ENCODE results near the gene DTYMK. TPM values are rescaled to one million over a fixed set of nuclear protein-coding genes. Genes with fewer than 3 reads are reported as not detected.

DTYMK gene
- total and polyA plus RNA-seq, 2 of the 4 experiments (the other 2 are of a cell fraction): 31.7 to 50.1 TPM

GRCh38 chr2:241636182-241637017, 50.2 kb downstream of the DTYMK start:
- H2BK5ac ChIP-seq (ENCODE audit: low read depth, low read length, poor library complexity, severe bottlenecking): peak overlapping the region; percentile 72
- no peak overlapping the region for H4K5ac ChIP-seq (ENCODE audit: low read depth, low read length)
- no TSS peak for BruUV-seq (replicated peaks)
- no peaks in the 10 kb centered on the region for H3K9me3 ChIP-seq (ENCODE audit: control insufficient read depth, insufficient read depth, low read length)
- peak overlapping the region; percentile 11 for H3K4ac ChIP-seq (ENCODE audit: low read depth, low read length)
- CTCF ChIA-PET: no interaction called here
- intact Hi-C loops (cut with micrococcal nuclease) (loop anchor here (5.0 kb wide), 2 partner anchors 129 to 279 kb away; partner anchors contain the start of genes FARP2 and STK25), dilution Hi-C loops (cut with HindIII; ENCODE audit: low sequenced_read_pairs, unreplicated experiment) (no loop called here), in situ Hi-C loops (cut with MboI; ENCODE audit: low sequenced_read_pairs) (no loop called here)
- TF ChIP-seq USF2 (IDR thresholded peaks at IDR 0.05; ENCODE audit: low read depth, low read length) (peak; percentile 7; the same call in 1 of the 2 replicates), FOS (IDR thresholded peaks at IDR 0.05; ENCODE audit: low read depth, low read length) (no peak), POLR2A (IDR thresholded peaks at IDR 0.05; ENCODE audit: low read depth, low read length) (no peak; the same call in 1 of the 2 replicates), MXI1 (IDR thresholded peaks at IDR 0.05; ENCODE audit: borderline replicate concordance, low read depth, low read length) (peak; percentile 74; the same call in 1 of the 2 replicates)
- H2AFZ ChIP-seq (replicated peaks; ENCODE audit: low read length, poor library complexity): peak overlapping the region; percentile 93
- peak overlapping the region in 1 of 2 experiments; percentile 62; a peak in 2 of 4 replicates for H4K8ac ChIP-seq (ENCODE audit: low read depth in 2 of 2, low read length in 2 of 2)
- WGBS, 2 experiments (ENCODE audit: extremely low coverage in 2 of 2, insufficient read length in 1 of 2): 0% methylated on average over 72 of the region's 97 CpGs; no CpG with 5 or more reads in 1 of the 2 experiments
- POLR2A ChIA-PET (ENCODE audit: unreplicated experiment): no interaction called here
- H2AK9ac ChIP-seq (replicated peaks; ENCODE audit: low read depth, low read length, poor library complexity): peak overlapping the region; percentile 88
- peak overlapping the region; percentile 79 for H3K4me2 ChIP-seq (ENCODE audit: low read depth, low read length)
- peak overlapping the region; percentile 100 for H3K4me3 ChIP-seq (ENCODE audit: insufficient read depth, low read depth, low read length)
- H2BK15ac ChIP-seq (ENCODE audit: low read depth, low read length): no peak overlapping the region
- no peak overlapping the region for H2AK5ac ChIP-seq (ENCODE audit: low read depth, low read length)
- H2BK120ac ChIP-seq (ENCODE audit: low read depth, low read length): no peak overlapping the region
- H4K91ac ChIP-seq (ENCODE audit: insufficient read depth, low read depth, low read length): no peak overlapping the region
- H3K36me3 ChIP-seq (ENCODE audit: control insufficient read depth, insufficient read depth, low read length): peaks cover 27% of the 10 kb centered on the region
- peaks cover 36 to 80% of the 10 kb centered on the region in 2 experiments for H3K79me1 ChIP-seq (ENCODE audit: low read depth in 1 of 2, low read length in 2 of 2)
- DNase-seq (peak; percentile 20), ATAC-seq (ENCODE audit: low read depth) (peak; percentile 44)
- H3K9me1 ChIP-seq (ENCODE audit: insufficient read depth, low read length): peaks cover 12% of the 10 kb centered on the region
- H3K56ac ChIP-seq (ENCODE audit: extremely low read depth, insufficient read depth, low read length): peak overlapping the region; percentile 46; the same call in 1 of the 2 replicates
- peak overlapping the region; percentile 33 for H3K14ac ChIP-seq (replicated peaks; ENCODE audit: low read depth, low read length)
- H3K18ac ChIP-seq (ENCODE audit: low read depth, low read length): no peak overlapping the region
- H3K9ac ChIP-seq (ENCODE audit: low read depth, low read length): peak overlapping the region; percentile 80
- peak overlapping the region; percentile 76 for H3K23ac ChIP-seq (ENCODE audit: low read depth, low read length)
- no peaks in the 10 kb centered on the region for H3K27me3 ChIP-seq (ENCODE audit: control insufficient read depth, insufficient read depth, low read length)
- H4K20me1 ChIP-seq (ENCODE audit: insufficient read depth, low read length): peaks cover 54% of the 10 kb centered on the region
- peaks cover 3% of the 10 kb centered on the region; the same call in 1 of the 2 replicates for H3K4me1 ChIP-seq (ENCODE audit: control insufficient read depth, insufficient read depth, low read length)
- H3K27ac ChIP-seq (ENCODE audit: insufficient read depth, low read length): peak overlapping the region; percentile 92
- H2BK20ac ChIP-seq (ENCODE audit: low read depth, low read length): no peak overlapping the region
